Right lobe of liver (tissue), 6 donors: Measurements from ENCODE around the gene TARBP1. TPM values are rescaled to one million over a fixed set of nuclear protein-coding genes. Genes with fewer than 3 reads are reported as not detected.

Experiments
- ATAC-seq, 4 donors: fragments of 200-7000 bp; cut with Tn5 transposase; one replicate each; pipeline ENCODE4 v1.9.1; 2020; ENCODE audit warnings: mild to moderate bottlenecking in 4 of 4, moderate library complexity in 4 of 4
- DNase-seq, 3 donors: peaks; one replicate each; pipeline ENCODE4 v3.0.0-alpha.2; 2020
- H3K27ac ChIP-seq, 3 donors: fragments of 200-600 bp; one replicate each; pipeline ENCODE4 v1.8.0; 2022
- H3K27me3 ChIP-seq, 2 donors: fragments of 200-600 bp; one replicate each; pipeline ENCODE4 v1.8.0; 2022
- H3K36me3 ChIP-seq, 4 donors: fragments of 200-600 bp; sonication (generic) in 1 of 4; one replicate each; pipeline versions ENCODE4 v1.5.1 to v1.8.0; 2017 to 2022; ENCODE audit warnings: control low read depth in 1 of 4
- H3K4me1 ChIP-seq, 4 donors: fragments of 200-600 bp; sonication (generic) in 1 of 4; one replicate each; pipeline versions ENCODE4 v1.5.1 to v1.8.0; 2017 to 2022; ENCODE audit warnings: control low read depth in 1 of 4
- H3K4me3 ChIP-seq, 3 donors: fragments of 200-600 bp; one replicate each; pipeline ENCODE4 v1.8.0; 2022
- H3K9me3 ChIP-seq, 4 donors: fragments of 200-600 bp; sonication (generic) in 1 of 4; one replicate each; pipeline versions ENCODE4 v1.5.1 to v1.8.0; 2017 to 2022; ENCODE audit warnings: control low read depth in 1 of 4
- POLR2A ChIP-seq: fragments of 450-650 bp; IDR thresholded peaks from one replicate; pipeline ENCODE4 v1.6.1; 2017; ENCODE audit warnings: antibody characterized with exemption, mild to moderate bottlenecking
- WGBS: methylation state at CpG from one replicate; pipeline ENCODE4 v1.1.6; 2018; ENCODE audit warnings: low coverage, low lambda C conversion rate; ENCODE audit not compliant: insufficient coverage; ENCODE audit errors: missing lambda C conversion rate; 5-methylcytosine and 5-hydroxymethylcytosine counted together
- intact Hi-C, 2 donors: fragments of 100-400 bp; cut with DNase I; formaldehyde crosslinking; loops; one replicate each; pipeline versions ENCODE4 v1.11.2 to v1.14.1; 2022
- total RNA-seq, 6 experiments: library from RNA; depleted of rRNA in 2 of 6; stranded (reverse); fragments of >200 nt in 2 of 6; fragmentation: NEBNext Ultra II Directional in 3 of 6; extraction: Animal tissue kit (Norgen Biotek cat#: 25700) in 3 of 6; gene quantifications; one replicate each; pipeline versions ENCODE4 v1.1.0 to v1.2.4, GENCODE V29; 2016 to 2023
- TF ChIP-seq, protein P1 (sequence below), 4 donors: fragments of 200-600 bp in 3 of 4; fragments of 450-650 bp in 1 of 4; IDR thresholded peaks; one replicate each; pipeline versions ENCODE4 v1.5.1 to v1.8.0; 2016 to 2022; ENCODE audit warnings: antibody characterized with exemption in 4 of 4, mild to moderate bottlenecking in 2 of 4
- donor health status: DM: no; HTN: yes; CAD: no.
- donor health status: DM: no; HTN: no; CAD: no.
- donor health status: DM: no; HTN: no; CAD: no.
- donor health status: DM: no; HTN: yes; CAD: no.
- donor health status: DM: no; HTN: yes; CAD: no.

Gene TARBP1
- total RNA-seq, 6 experiments from 2014 or later, result 7.2 to 16.7 (median 8.0) TPM

DNA sequence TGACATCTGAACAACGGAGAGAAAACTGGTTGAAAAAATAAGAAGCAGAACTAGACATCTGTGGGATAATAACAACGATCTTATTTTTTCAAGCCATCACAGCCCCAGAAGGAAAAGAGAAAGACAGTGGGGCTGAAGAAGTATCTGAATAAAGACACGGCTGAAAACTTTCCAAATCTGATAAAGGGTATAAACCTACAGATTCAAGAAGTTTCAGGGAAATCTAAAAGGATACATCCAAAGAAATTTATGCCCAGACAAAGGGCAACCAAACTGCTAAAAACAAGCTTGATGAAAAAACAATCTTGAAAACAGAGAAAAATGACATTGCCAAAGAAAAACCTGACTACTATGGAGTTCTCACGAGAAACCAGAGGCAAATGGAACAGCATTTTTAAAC is 40.4 kb downstream of the TARBP1 start:
- Histone ChIP-seq H3K4me1 (no peaks in the 10 kb centered on the region), H3K36me3 (peaks cover 0 to under 1% (median 0%) of the 10 kb centered on the region in 4 donors), H3K9me3 (no peaks in the 10 kb centered on the region), H3K4me3 (no peak overlapping the region), H3K27me3 (no peaks in the 10 kb centered on the region), H3K27ac (no peak overlapping the region)
- DNase-seq, result no peak
- 93% methylated on average over 4 of the region's 4 CpGs for WGBS
- TF ChIP-seq, protein P1, sequence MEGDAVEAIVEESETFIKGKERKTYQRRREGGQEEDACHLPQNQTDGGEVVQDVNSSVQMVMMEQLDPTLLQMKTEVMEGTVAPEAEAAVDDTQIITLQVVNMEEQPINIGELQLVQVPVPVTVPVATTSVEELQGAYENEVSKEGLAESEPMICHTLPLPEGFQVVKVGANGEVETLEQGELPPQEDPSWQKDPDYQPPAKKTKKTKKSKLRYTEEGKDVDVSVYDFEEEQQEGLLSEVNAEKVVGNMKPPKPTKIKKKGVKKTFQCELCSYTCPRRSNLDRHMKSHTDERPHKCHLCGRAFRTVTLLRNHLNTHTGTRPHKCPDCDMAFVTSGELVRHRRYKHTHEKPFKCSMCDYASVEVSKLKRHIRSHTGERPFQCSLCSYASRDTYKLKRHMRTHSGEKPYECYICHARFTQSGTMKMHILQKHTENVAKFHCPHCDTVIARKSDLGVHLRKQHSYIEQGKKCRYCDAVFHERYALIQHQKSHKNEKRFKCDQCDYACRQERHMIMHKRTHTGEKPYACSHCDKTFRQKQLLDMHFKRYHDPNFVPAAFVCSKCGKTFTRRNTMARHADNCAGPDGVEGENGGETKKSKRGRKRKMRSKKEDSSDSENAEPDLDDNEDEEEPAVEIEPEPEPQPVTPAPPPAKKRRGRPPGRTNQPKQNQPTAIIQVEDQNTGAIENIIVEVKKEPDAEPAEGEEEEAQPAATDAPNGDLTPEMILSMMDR (IDR thresholded peaks at IDR 0.05), result no peak
- TF ChIP-seq POLR2A, result no peak
- no peak for ATAC-seq
- intact Hi-C loops, result no loop called here

DNA sequence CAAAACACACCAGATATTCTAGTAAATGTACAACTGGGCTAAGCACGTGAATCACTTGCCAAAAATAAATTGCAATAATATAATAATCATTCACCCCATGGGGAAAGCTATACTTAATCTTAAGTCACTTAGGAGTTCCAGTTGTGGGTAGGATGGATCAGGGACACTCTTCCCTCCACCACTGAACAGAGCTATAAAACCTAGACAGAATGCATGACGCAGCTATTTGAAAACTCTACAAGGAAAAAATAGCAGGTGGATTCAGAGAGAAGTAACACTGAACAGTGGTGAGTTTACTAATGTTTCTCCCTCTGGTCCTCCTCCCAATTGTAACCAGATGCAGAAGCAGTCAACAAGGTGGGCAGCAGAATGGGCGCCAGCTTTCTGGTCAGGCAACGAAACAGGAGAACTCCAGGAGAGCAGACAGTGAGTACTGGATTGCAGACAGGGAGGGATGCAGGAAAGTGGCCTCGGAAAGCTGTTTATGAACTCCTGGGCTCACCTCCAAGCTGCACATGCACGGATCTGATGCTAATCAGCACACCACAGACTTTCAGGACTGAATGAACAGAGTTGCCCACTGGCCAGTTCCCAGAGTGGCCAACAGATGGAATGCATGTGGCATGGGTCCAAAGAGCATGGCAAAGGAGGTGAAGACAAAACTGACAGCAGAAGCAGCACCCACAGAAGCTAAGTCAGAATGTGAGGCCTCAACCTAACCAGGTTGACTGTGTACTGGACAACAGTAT is 41.4 kb downstream of the TARBP1 start:
- intact Hi-C loops, result no loop called here
- WGBS, result 62% methylated on average over 6 of the region's 6 CpGs
- H3K9me3 ChIP-seq, result no peaks in the 10 kb centered on the region
- no peak for TF ChIP-seq POLR2A
- TF ChIP-seq, protein P1 (IDR thresholded peaks at IDR 0.05), result no peak
- peak in 1 of 4 donors; percentile 31 for ATAC-seq
- no peak for DNase-seq
- no peak overlapping the region for H3K4me3 ChIP-seq
- H3K27ac ChIP-seq, result no peak overlapping the region
- no peaks in the 10 kb centered on the region for H3K4me1 ChIP-seq
- no peaks in the 10 kb centered on the region for H3K36me3 ChIP-seq
- no peaks in the 10 kb centered on the region for H3K27me3 ChIP-seq

DNA sequence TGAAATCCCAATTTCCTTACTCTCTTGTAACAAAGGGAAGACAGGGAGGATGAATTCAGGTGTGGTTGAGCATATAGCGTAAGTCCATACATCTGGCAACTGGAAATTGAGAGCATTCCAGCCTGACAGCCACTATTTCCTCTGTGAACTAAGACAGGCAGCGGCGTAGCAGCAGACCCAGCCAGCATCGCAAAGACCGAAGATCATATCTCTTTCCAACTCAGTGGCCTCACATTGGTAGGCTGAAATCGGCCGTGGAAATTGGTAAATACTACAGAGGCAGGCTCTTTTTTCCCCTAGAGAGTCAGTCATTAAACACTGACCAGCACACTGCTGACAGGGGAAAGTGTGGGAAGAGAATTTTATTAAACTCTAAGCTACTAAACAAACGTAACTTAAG is 43.4 kb downstream of the TARBP1 start:
- Histone ChIP-seq H3K9me3 (no peaks in the 10 kb centered on the region), H3K4me3 (no peak overlapping the region), H3K4me1 (no peaks in the 10 kb centered on the region), H3K27me3 (no peaks in the 10 kb centered on the region), H3K36me3 (no peaks in the 10 kb centered on the region), H3K27ac (no peak overlapping the region)
- WGBS, result 89% methylated on average over 1 of the region's 8 CpGs
- intact Hi-C loops, result no loop called here
- DNase-seq (no peak), ATAC-seq (no peak)
- TF ChIP-seq, protein P1 (IDR thresholded peaks at IDR 0.05), result no peak
- no peak for TF ChIP-seq POLR2A

DNA sequence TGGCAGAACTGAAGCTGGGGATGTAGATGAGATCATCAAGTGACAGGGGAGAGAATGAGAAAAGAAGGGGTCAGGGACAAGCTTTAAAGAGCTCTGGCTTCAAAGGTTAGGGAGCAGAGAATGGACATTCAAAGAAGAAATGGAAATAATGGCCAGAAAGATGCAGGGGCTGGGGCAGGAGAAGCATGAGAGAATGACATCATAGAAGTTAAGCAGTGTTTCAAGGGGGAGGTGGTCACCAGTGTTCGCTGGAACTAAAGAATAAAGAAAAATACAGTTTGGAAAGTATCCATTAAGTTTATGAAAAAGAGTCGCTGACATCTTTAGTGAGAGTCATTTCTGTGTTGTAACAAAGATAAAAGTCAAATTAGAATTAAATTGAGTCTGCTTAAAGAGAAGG is 44.3 kb downstream of the TARBP1 start:
- no peak overlapping the region for H3K4me3 ChIP-seq
- no peak for ATAC-seq
- intact Hi-C loops, result no loop called here
- no peaks in the 10 kb centered on the region for H3K4me1 ChIP-seq
- no peaks in the 10 kb centered on the region for H3K9me3 ChIP-seq
- no peak for TF ChIP-seq POLR2A
- TF ChIP-seq, protein P1 (IDR thresholded peaks at IDR 0.05), result no peak
- 88% methylated on average over 2 of the region's 2 CpGs for WGBS
- no peak overlapping the region for H3K27ac ChIP-seq
- DNase-seq, result no peak
- H3K27me3 ChIP-seq, result no peaks in the 10 kb centered on the region
- H3K36me3 ChIP-seq, result no peaks in the 10 kb centered on the region
